K562 (cell line): ENCODE data around the gene LIN28A. TPM values are rescaled to one million over a fixed set of nuclear protein-coding genes. Genes with fewer than 3 reads are reported as not detected.

Experiments used
- KLF16 ChIP-seq: IDR thresholded peaks from 2 replicates; pipeline ENCODE4 v1.6.1; 2016; ENCODE audit warnings: antibody characterized with exemption
- NCOR1 ChIP-seq: fragments of 450-650 bp; IDR thresholded peaks from 2 replicates; pipeline ENCODE4 v1.6.1; 2016; ENCODE audit warnings: mild to moderate bottlenecking, moderate library complexity
- SMARCE1 ChIP-seq: fragments of 450-650 bp; IDR thresholded peaks from 2 replicates; pipeline ENCODE4 v1.7.1; 2016; ENCODE audit warnings: mild to moderate bottlenecking
- polyA plus RNA-seq, 8 experiments: library from polyadenylated mRNA; depleted of rRNA in 4 of 8; stranded (reverse) in 5 of 8; unstranded in 3 of 8; fragments of >200 nt; fragmentation: Nextera tagmentation in 2 of 8; fragmentation: Illumina TruSeq in 1 of 8; extraction: Ambion mirVana in 2 of 8; extraction: Trizol in 1 of 8; gene quantifications; 2 replicates each; pipeline versions ENCODE4 v1.2.1 to v1.2.3, GENCODE V29; 2011 to 2014; ENCODE audit warnings: inconsistent platforms in 1 of 8, missing spikeins in 1 of 8
- total RNA-seq, 7 experiments: library from RNA; depleted of rRNA in 6 of 7; stranded (reverse); fragments of >200 nt in 6 of 7; fragmentation: Illumina TruSeq in 2 of 7; extraction: Trizol in 2 of 7; gene quantifications; 2 replicates each; pipeline versions ENCODE4 v1.2.1 to v1.2.3, GENCODE V29; 2011 to 2021; ENCODE audit warnings: low replicate concordance in 1 of 7
- TF ChIP-seq, protein P1 (sequence below): fragments of 250-450 bp; sonication (Bioruptor Pico); IDR thresholded peaks from 2 replicates; pipeline ENCODE4 v1.4.0; 2020
- TF ChIP-seq, protein P2 (sequence below), 3 experiments: fragments of 200-800 bp in 1 of 3; fragments of 250-450 bp in 1 of 3; fragments of 450-650 bp in 1 of 3; sonication (Bioruptor Pico) in 1 of 3; sonication (Bioruptor generic) in 1 of 3; formaldehyde crosslinking in 1 of 3; IDR thresholded peaks; 2 replicates each; pipeline versions ENCODE4 v1.6.1 to v1.8.0; 2016 to 2022; ENCODE audit warnings: mild to moderate bottlenecking in 2 of 3, missing genetic modification characterization in 2 of 3, missing compliant biosample characterization in 1 of 3, moderate library complexity in 1 of 3
- TF ChIP-seq, protein P3 (sequence below): fragments of 250-450 bp; sonication (Bioruptor Pico); IDR thresholded peaks from 2 replicates; pipeline ENCODE4 v1.4.0; 2020; ENCODE audit warnings: mild to moderate bottlenecking, moderate library complexity, borderline replicate concordance
- TF ChIP-seq, protein P4 (sequence below): fragments of 200-400 bp; formaldehyde crosslinking; IDR thresholded peaks from 2 replicates; pipeline ENCODE4 v1.6.1; 2017; ENCODE audit warnings: mild to moderate bottlenecking, low read depth, low read length, moderate library complexity

The LIN28A gene
- total and polyA plus RNA-seq, 9 of the 15 experiments (the other 6 are each of a cell fraction or from before 2014, with no cell fraction given), result 0.80 to 5.4 (median 3.9) TPM

DNA sequence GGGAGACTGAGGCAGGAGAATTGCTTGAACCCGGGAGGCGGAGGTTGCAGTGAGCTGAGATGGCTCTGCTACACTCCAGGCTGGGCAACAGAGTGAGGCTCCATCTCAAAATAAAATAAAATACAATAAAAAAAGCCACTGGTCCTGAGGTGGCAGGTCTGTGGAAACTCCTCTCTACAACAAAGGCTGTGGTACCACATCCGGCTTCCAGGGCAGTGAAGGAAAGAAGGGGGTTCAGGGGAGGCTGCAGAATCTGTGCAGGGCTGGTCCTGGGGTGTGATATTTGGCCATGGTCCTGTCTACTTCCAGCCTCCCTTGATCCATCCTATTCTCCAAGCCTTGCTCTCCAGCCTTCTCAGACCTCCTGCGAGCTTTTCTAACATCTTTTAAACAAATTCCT, 37.3 kb upstream of the LIN28A start (continued):
- no peak for TF ChIP-seq NCOR1
- TF ChIP-seq, protein P1, sequence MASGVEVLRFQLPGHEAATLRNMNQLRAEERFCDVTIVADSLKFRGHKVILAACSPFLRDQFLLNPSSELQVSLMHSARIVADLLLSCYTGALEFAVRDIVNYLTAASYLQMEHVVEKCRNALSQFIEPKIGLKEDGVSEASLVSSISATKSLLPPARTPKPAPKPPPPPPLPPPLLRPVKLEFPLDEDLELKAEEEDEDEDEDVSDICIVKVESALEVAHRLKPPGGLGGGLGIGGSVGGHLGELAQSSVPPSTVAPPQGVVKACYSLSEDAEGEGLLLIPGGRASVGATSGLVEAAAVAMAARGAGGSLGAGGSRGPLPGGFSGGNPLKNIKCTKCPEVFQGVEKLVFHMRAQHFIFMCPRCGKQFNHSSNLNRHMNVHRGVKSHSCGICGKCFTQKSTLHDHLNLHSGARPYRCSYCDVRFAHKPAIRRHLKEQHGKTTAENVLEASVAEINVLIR, result no peak
- TF ChIP-seq, protein P2, sequence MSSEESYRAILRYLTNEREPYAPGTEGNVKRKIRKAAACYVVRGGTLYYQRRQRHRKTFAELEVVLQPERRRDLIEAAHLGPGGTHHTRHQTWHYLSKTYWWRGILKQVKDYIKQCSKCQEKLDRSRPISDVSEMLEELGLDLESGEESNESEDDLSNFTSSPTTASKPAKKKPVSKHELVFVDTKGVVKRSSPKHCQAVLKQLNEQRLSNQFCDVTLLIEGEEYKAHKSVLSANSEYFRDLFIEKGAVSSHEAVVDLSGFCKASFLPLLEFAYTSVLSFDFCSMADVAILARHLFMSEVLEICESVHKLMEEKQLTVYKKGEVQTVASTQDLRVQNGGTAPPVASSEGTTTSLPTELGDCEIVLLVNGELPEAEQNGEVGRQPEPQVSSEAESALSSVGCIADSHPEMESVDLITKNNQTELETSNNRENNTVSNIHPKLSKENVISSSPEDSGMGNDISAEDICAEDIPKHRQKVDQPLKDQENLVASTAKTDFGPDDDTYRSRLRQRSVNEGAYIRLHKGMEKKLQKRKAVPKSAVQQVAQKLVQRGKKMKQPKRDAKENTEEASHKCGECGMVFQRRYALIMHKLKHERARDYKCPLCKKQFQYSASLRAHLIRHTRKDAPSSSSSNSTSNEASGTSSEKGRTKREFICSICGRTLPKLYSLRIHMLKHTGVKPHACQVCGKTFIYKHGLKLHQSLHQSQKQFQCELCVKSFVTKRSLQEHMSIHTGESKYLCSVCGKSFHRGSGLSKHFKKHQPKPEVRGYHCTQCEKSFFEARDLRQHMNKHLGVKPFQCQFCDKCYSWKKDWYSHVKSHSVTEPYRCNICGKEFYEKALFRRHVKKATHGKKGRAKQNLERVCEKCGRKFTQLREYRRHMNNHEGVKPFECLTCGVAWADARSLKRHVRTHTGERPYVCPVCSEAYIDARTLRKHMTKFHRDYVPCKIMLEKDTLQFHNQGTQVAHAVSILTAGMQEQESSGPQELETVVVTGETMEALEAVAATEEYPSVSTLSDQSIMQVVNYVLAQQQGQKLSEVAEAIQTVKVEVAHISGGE (CRISPR knock-in tag; IDR thresholded peaks at IDR 0.05), result no peak
- TF ChIP-seq, protein P3, sequence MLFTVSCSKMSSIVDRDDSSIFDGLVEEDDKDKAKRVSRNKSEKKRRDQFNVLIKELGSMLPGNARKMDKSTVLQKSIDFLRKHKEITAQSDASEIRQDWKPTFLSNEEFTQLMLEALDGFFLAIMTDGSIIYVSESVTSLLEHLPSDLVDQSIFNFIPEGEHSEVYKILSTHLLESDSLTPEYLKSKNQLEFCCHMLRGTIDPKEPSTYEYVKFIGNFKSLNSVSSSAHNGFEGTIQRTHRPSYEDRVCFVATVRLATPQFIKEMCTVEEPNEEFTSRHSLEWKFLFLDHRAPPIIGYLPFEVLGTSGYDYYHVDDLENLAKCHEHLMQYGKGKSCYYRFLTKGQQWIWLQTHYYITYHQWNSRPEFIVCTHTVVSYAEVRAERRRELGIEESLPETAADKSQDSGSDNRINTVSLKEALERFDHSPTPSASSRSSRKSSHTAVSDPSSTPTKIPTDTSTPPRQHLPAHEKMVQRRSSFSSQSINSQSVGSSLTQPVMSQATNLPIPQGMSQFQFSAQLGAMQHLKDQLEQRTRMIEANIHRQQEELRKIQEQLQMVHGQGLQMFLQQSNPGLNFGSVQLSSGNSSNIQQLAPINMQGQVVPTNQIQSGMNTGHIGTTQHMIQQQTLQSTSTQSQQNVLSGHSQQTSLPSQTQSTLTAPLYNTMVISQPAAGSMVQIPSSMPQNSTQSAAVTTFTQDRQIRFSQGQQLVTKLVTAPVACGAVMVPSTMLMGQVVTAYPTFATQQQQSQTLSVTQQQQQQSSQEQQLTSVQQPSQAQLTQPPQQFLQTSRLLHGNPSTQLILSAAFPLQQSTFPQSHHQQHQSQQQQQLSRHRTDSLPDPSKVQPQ (CRISPR knock-in tag), result no peak
- no peak for TF ChIP-seq SMARCE1
- TF ChIP-seq, protein P4, sequence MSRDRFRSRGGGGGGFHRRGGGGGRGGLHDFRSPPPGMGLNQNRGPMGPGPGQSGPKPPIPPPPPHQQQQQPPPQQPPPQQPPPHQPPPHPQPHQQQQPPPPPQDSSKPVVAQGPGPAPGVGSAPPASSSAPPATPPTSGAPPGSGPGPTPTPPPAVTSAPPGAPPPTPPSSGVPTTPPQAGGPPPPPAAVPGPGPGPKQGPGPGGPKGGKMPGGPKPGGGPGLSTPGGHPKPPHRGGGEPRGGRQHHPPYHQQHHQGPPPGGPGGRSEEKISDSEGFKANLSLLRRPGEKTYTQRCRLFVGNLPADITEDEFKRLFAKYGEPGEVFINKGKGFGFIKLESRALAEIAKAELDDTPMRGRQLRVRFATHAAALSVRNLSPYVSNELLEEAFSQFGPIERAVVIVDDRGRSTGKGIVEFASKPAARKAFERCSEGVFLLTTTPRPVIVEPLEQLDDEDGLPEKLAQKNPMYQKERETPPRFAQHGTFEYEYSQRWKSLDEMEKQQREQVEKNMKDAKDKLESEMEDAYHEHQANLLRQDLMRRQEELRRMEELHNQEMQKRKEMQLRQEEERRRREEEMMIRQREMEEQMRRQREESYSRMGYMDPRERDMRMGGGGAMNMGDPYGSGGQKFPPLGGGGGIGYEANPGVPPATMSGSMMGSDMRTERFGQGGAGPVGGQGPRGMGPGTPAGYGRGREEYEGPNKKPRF, result no peak
- TF ChIP-seq KLF16, result no peak
